ENCODE results near the gene CRYL1.

- TF ChIP-seq, protein P1, sequence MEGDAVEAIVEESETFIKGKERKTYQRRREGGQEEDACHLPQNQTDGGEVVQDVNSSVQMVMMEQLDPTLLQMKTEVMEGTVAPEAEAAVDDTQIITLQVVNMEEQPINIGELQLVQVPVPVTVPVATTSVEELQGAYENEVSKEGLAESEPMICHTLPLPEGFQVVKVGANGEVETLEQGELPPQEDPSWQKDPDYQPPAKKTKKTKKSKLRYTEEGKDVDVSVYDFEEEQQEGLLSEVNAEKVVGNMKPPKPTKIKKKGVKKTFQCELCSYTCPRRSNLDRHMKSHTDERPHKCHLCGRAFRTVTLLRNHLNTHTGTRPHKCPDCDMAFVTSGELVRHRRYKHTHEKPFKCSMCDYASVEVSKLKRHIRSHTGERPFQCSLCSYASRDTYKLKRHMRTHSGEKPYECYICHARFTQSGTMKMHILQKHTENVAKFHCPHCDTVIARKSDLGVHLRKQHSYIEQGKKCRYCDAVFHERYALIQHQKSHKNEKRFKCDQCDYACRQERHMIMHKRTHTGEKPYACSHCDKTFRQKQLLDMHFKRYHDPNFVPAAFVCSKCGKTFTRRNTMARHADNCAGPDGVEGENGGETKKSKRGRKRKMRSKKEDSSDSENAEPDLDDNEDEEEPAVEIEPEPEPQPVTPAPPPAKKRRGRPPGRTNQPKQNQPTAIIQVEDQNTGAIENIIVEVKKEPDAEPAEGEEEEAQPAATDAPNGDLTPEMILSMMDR (IDR thresholded peaks at IDR 0.05), result no peak
- no peak for TF ChIP-seq POLR2AphosphoS5 (IDR thresholded peaks at IDR 0.05; ENCODE audit: insufficient read depth in 1 of 2, low read depth in 1 of 2)
These were observed 98.8 kb downstream of the CRYL1 start for GRCh38 chr13:20426766-20427448.

Data from vagina (tissue), 2 donors.